Vagina (tissue), 2 donors: ENCODE measurements around the gene C4orf46. TPM values are rescaled to one million over a fixed set of nuclear protein-coding genes. Genes with fewer than 3 reads are reported as not detected.

Source experiments
- DNase-seq, 2 donors: peaks; one replicate each; pipeline ENCODE4 v3.0.0-alpha.2; 2017; ENCODE audit errors: extremely low spot score in 2 of 2
- H3K27ac ChIP-seq: fragments of 200-600 bp; sonication (generic); one replicate; pipeline ENCODE4 v1.5.1; 2019
- H3K27me3 ChIP-seq: fragments of 200-600 bp; sonication (generic); one replicate; pipeline ENCODE4 v1.5.1; 2019
- H3K36me3 ChIP-seq, 2 donors: fragments of 200-600 bp; sonication (generic); one replicate each; pipeline ENCODE4 v1.5.1; 2017 to 2019
- H3K4me1 ChIP-seq: fragments of 200-600 bp; sonication (generic); one replicate; pipeline ENCODE4 v1.5.1; 2019
- H3K4me3 ChIP-seq, 2 donors: fragments of 200-600 bp; sonication (generic); 1 replicate in 1 of 2; 2 replicates in 1 of 2; pipeline ENCODE4 v1.5.1; 2016 to 2019
- H3K9me3 ChIP-seq: fragments of 200-600 bp; sonication (generic); one replicate; pipeline ENCODE4 v1.5.1; 2019
- POLR2A ChIP-seq, 2 donors: fragments of 450-650 bp; IDR thresholded peaks; one replicate each; pipeline ENCODE4 v1.6.1; 2017; ENCODE audit warnings: antibody characterized with exemption in 2 of 2, mild to moderate bottlenecking in 2 of 2, moderate library complexity in 2 of 2
- POLR2AphosphoS5 ChIP-seq, 2 donors: sonication (generic); formaldehyde crosslinking; IDR thresholded peaks; one replicate each; pipeline ENCODE4 v1.9.0; 2017; ENCODE audit warnings: antibody characterized with exemption in 2 of 2, mild to moderate bottlenecking in 2 of 2, low read depth in 1 of 2; ENCODE audit not compliant: insufficient read depth in 1 of 2
- intact Hi-C: fragments of 100-400 bp; cut with DNase I; formaldehyde crosslinking; loops from one replicate; pipeline ENCODE4 v1.15.1; 2023
- total RNA-seq: library from RNA; depleted of rRNA; stranded (reverse); fragments of >200 nt; gene quantifications from one replicate; pipeline ENCODE4 v1.2.3, GENCODE V29; 2016
- TF ChIP-seq, protein P1 (sequence below), 3 experiments: fragments of 450-650 bp in 2 of 3; fragments of 200-600 bp in 1 of 3; sonication (generic) in 1 of 3; IDR thresholded peaks; one replicate each; pipeline ENCODE4 v1.5.1; 2017 to 2019; ENCODE audit warnings: antibody characterized with exemption in 3 of 3, mild to moderate bottlenecking in 2 of 3, moderate library complexity in 2 of 3

Gene C4orf46
- total RNA-seq, 1 donor from 2014 or later = 5.9 TPM

DNA sequence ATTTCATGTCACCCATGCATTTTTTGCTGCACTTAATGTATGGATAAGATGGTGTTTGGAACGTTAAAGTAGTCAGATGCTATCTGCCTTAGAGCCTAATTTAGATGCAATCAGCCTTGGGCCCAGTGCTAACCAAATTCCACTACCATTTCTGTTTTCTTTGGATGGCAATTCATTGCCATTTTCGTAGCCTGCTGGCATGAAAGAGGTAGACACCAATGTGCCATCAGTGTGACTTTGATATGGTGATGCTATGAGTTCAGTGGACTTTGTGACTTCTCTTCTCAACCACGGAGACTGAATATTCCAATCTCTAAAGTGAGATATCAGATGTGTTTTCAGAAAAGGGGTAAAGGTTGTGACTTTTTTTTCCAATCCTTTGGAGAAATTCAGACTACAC, 1.9 kb upstream of the C4orf46 start:
- H3K9me3 ChIP-seq = no peaks in the 10 kb centered on the region
- H3K4me3 ChIP-seq = no peak overlapping the region
- DNase-seq = no peak
- no peaks in the 10 kb centered on the region for H3K27me3 ChIP-seq
- peaks cover 35% of the 10 kb centered on the region for H3K4me1 ChIP-seq
- intact Hi-C loops = no loop called here
- H3K27ac ChIP-seq = no peak overlapping the region
- TF ChIP-seq POLR2AphosphoS5 (IDR thresholded peaks at IDR 0.05; ENCODE audit: insufficient read depth in 1 of 2, low read depth in 1 of 2) (no peak), POLR2A (IDR thresholded peaks at IDR 0.05) (no peak)
- TF ChIP-seq, protein P1, sequence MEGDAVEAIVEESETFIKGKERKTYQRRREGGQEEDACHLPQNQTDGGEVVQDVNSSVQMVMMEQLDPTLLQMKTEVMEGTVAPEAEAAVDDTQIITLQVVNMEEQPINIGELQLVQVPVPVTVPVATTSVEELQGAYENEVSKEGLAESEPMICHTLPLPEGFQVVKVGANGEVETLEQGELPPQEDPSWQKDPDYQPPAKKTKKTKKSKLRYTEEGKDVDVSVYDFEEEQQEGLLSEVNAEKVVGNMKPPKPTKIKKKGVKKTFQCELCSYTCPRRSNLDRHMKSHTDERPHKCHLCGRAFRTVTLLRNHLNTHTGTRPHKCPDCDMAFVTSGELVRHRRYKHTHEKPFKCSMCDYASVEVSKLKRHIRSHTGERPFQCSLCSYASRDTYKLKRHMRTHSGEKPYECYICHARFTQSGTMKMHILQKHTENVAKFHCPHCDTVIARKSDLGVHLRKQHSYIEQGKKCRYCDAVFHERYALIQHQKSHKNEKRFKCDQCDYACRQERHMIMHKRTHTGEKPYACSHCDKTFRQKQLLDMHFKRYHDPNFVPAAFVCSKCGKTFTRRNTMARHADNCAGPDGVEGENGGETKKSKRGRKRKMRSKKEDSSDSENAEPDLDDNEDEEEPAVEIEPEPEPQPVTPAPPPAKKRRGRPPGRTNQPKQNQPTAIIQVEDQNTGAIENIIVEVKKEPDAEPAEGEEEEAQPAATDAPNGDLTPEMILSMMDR (IDR thresholded peaks at IDR 0.05) = no peak
- no peaks in the 10 kb centered on the region for H3K36me3 ChIP-seq

DNA sequence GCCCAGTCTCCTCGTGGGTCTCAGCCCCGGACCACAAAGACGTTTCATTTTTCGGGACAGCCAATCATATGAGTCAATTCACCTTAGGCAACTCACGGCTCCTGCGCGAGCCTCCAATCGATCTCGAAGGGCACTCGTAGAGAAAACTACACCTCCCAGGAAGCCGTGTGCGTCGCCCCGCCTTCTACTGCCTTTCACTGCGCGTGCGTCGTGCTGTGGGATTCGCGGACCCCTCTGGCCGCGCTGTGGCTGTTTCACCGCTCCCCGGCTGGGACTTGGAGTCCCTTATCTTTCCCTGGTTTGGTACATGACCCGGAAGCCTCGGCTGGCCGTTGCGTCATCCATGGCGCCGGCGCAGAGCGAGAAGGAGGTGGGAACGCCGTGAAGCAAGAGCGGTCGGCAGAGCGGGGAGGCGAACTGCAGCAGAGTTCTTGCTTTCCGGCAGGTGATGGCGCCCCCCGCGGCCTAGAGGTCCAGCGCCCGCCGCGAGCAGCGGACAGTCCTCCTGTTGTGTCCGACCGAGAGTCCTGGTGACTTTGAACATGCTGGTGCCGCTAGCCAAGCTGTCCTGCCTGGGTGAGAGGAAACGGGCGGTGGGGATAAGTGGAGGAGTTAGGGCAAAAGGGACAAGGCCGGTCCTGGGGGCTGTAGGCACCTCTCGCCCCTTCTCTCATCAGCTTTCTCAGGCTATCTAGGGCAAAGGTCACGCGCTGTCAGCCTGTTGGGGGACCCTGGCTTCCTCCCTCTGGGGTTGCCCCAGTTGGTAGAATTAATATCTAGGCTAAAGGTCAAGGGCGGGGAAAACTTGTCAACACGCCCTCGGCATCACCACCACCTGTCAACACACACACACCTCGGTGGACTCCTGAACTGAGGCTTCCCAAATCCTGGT, 474 bp upstream of the C4orf46 start, which contains the start of gene ETFDH:
ETFDH (plus strand) TSS at position 382 of the 892 bp plus-strand sequence; CDS start at position 543, 161 bp downstream.
- TF ChIP-seq POLR2A (IDR thresholded peaks at IDR 0.05) (peak in 1 of 2 donors; percentile 84), POLR2AphosphoS5 (IDR thresholded peaks at IDR 0.05; ENCODE audit: insufficient read depth in 1 of 2, low read depth in 1 of 2) (peak; percentile 98 to 99)
- TF ChIP-seq, protein P1 (IDR thresholded peaks at IDR 0.05) = peak; percentile 44 to 61 (median 57)
- intact Hi-C loops = no loop called here
- peak; percentile 99 to 100 for DNase-seq

DNA sequence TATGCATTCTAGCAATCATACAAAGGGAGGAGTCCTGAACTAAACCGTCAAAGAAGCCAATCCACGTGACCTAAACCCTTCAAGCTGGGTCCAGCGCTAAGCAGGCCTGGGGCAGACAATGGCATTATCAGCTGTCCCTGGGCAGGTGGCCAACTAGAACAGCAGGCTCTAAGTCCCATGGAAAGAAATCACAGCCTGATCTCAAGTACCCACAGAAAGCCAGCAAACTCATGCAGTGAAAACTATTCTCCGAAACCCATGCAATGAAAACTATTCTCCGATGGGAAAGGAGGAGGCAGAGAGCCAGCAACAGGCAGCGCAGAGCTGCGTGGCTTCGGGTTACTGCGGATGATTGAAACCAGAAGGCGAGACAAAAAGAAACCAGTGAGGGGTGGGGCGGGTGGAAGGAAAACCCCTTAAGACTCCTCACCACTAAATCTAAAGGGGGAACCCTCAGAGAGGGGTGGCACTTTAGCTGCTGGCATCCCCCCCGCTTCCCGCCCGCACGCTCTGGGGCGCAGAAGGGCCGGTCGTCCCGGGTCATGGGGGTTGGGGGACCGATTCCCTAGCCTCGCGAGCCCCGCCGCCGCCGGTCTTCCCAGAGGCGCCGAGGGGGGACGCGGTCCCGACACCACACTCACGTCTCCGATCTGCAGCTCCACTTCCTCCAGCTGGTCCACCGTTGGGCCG, 567 bp downstream of the C4orf46 start:
- Histone ChIP-seq H3K27ac (peak overlapping the region; percentile 97), H3K4me3 (peak overlapping the region; percentile 82 to 93), H3K27me3 (no peaks in the 10 kb centered on the region), H3K36me3 (no peaks in the 10 kb centered on the region), H3K4me1 (peaks cover 30% of the 10 kb centered on the region), H3K9me3 (no peaks in the 10 kb centered on the region)
- intact Hi-C loops = no loop called here
- TF ChIP-seq, protein P1 (IDR thresholded peaks at IDR 0.05) = no peak
- TF ChIP-seq POLR2AphosphoS5 (IDR thresholded peaks at IDR 0.05; ENCODE audit: insufficient read depth in 1 of 2, low read depth in 1 of 2) (no peak), POLR2A (IDR thresholded peaks at IDR 0.05) (no peak)
- no peak for DNase-seq

More for the DNA sequence above, 474 bp upstream of the C4orf46 start, which contains the start of gene ETFDH:
- Histone ChIP-seq H3K4me3 (peak within 1 kb of the TSS; percentile 82 to 93), H3K9me3 (no peaks in the 10 kb centered on the region), H3K4me1 (peaks cover 35% of the 10 kb centered on the region), H3K27ac (peak within 1 kb of the TSS; percentile 97), H3K36me3 (no peaks in the 10 kb centered on the region), H3K27me3 (no peaks in the 10 kb centered on the region)

DNA sequence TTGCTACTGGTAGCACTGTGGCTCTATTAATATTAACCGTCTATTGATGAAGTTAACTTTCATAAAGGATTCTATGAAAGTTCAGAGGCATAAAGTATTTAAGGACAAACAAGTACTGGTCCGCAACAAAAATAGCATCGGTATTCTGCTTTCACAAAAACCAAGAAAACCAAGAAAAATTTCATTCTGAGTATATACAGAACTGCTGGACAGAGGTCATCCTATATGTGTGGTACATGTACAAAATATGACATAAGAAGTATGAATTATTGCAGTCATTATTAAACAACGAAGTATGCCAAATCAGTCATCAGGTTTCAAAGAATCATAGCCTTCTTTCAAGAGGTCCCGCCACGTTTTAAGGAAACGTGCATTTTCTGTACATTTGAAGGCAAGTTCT, 2.4 kb downstream of the C4orf46 start:
- intact Hi-C loops = no loop called here
- H3K4me3 ChIP-seq = no peak overlapping the region
- no peak overlapping the region for H3K27ac ChIP-seq
- no peaks in the 10 kb centered on the region for H3K36me3 ChIP-seq
- peaks cover 24% of the 10 kb centered on the region for H3K4me1 ChIP-seq
- no peaks in the 10 kb centered on the region for H3K27me3 ChIP-seq
- TF ChIP-seq, protein P1 (IDR thresholded peaks at IDR 0.05) = no peak
- TF ChIP-seq POLR2AphosphoS5 (IDR thresholded peaks at IDR 0.05; ENCODE audit: insufficient read depth in 1 of 2, low read depth in 1 of 2) (no peak), POLR2A (IDR thresholded peaks at IDR 0.05) (no peak)
- DNase-seq = no peak
- no peaks in the 10 kb centered on the region for H3K9me3 ChIP-seq
